Measurements from ENCODE around the gene EMC10. TPM values are rescaled to one million over a fixed set of nuclear protein-coding genes. Genes with fewer than 3 reads are reported as not detected.

EMC10 gene
- total RNA-seq, 1 experiment from 2014 or later, result 200 TPM

GRCh38 chr19:50509366-50509765, 33.1 kb downstream of the EMC10 start:
- BruUV-seq (replicated peaks), result no TSS peak
- H3K9me3 Mint-ChIP-seq (ENCODE audit: low read depth, unreplicated experiment), result no peaks in the 10 kb centered on the region
- intact Hi-C loops (cut with micrococcal nuclease; ENCODE audit: unreplicated experiment), result no loop called here
- peak overlapping the region; percentile 2 for H3K4me3 Mint-ChIP-seq (ENCODE audit: low read depth, unreplicated experiment)
- H3K4me1 Mint-ChIP-seq (ENCODE audit: low read depth, unreplicated experiment), result peaks cover 13% of the 10 kb centered on the region
- CTCF ChIA-PET, result no interaction called here
- DNase-seq, result no peak
- H3K36me3 Mint-ChIP-seq (ENCODE audit: insufficient read depth, unreplicated experiment), result peaks cover 61% of the 10 kb centered on the region
- no peak for TF ChIP-seq CTCF (IDR thresholded peaks at IDR 0.05; ENCODE audit: unreplicated experiment)
- peak overlapping the region; percentile 18 for H3K27ac Mint-ChIP-seq (ENCODE audit: unreplicated experiment)
- H3K27me3 Mint-ChIP-seq (ENCODE audit: unreplicated experiment), result peaks cover 32% of the 10 kb centered on the region

DNA sequence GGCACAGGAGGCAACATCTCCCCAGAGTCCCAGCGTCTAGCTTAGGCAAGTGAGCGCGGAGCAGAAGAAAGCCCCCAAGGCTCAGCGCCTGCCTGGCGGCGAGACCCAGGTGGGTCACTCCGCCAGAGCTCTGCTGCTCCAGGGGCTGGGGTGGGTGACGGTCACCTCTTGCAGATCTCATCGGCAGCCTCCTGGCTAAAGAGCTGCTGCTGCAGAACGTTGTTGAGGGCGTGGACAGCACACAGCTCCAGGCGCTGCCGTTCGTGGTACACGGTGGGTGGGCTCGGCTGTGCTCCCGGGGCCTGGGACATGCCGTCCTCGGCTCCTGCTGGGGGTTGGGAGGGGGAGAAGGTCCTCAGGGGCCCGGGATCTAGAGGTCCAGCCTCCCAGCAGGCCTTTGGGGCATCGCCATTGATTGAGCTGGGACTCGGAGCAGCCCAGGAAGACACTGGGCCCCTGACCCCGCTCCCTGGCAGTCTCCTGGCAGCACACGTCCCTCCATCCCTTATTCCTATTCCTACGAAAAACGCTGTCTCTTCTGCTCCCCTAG, 33.9 kb downstream of the EMC10 start:
- Mint-ChIP-seq H3K4me1 (ENCODE audit: low read depth, unreplicated experiment) (peaks cover 13% of the 10 kb centered on the region), H3K9me3 (ENCODE audit: low read depth, unreplicated experiment) (no peaks in the 10 kb centered on the region), H3K27ac (ENCODE audit: unreplicated experiment) (peak overlapping the region; percentile 92), H3K4me3 (ENCODE audit: low read depth, unreplicated experiment) (peak overlapping the region; percentile 84), H3K27me3 (ENCODE audit: unreplicated experiment) (peaks cover 41% of the 10 kb centered on the region), H3K36me3 (ENCODE audit: insufficient read depth, unreplicated experiment) (peaks cover 64% of the 10 kb centered on the region)
- intact Hi-C loops (cut with micrococcal nuclease; ENCODE audit: unreplicated experiment), result no loop called here
- DNase-seq, result no peak
- TF ChIP-seq CTCF (IDR thresholded peaks at IDR 0.05; ENCODE audit: unreplicated experiment), result no peak
- CTCF ChIA-PET, result interaction anchor here (1.3 kb wide), 1 partner anchor 141 kb away, joined by 7 read pairs; no protein-coding TSS in a partner anchor
- BruUV-seq (replicated peaks), result no TSS peak

DNA sequence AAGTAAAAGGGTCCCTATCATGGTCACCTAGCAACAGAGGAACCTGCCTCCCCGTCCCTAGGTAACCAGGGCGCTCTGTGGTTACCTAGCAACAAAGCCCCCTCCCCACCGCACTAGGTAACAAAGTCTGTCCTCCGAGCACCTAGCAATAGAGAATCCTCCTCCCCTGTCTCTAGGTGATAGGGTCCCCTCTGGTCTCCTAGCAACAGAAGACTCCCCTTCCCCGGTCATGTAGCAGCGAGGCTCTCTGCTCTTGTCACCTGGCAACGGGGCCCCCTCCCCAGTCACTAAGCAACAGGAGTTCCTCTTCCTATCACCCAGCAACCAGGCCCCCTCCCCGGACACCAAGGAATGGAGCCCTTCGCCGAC, 34.4 kb downstream of the EMC10 start:
- Mint-ChIP-seq H3K36me3 (ENCODE audit: insufficient read depth, unreplicated experiment) (peaks cover 67% of the 10 kb centered on the region), H3K27me3 (ENCODE audit: unreplicated experiment) (peaks cover 46% of the 10 kb centered on the region), H3K4me3 (ENCODE audit: low read depth, unreplicated experiment) (peak overlapping the region; percentile 84), H3K9me3 (ENCODE audit: low read depth, unreplicated experiment) (no peaks in the 10 kb centered on the region), H3K4me1 (ENCODE audit: low read depth, unreplicated experiment) (peaks cover 13% of the 10 kb centered on the region), H3K27ac (ENCODE audit: unreplicated experiment) (peak overlapping the region; percentile 92)
- intact Hi-C loops (cut with micrococcal nuclease; ENCODE audit: unreplicated experiment), result no loop called here
- no peak for DNase-seq
- no TSS peak for BruUV-seq (replicated peaks)
- CTCF ChIA-PET, result interaction anchor here (0.8 to 1.3 kb wide), 6 partner anchors 10 to 214 kb away, joined by 3 to 7 read pairs (median 4); partner anchors contain the start of gene POLD1
- no peak for TF ChIP-seq CTCF (IDR thresholded peaks at IDR 0.05; ENCODE audit: unreplicated experiment)

GRCh38 chr19:50511069-50511822, 34.9 kb downstream of the EMC10 start, which contains the start of gene JOSD2:
JOSD2 (minus strand) TSS chr19:50511191; CDS start chr19:50510431, 760 bp downstream.
- Mint-ChIP-seq H3K36me3 (ENCODE audit: insufficient read depth, unreplicated experiment) (peaks cover 71% of the 10 kb centered on the region), H3K4me1 (ENCODE audit: low read depth, unreplicated experiment) (peaks cover 13% of the 10 kb centered on the region), H3K9me3 (ENCODE audit: low read depth, unreplicated experiment) (no peaks in the 10 kb centered on the region), H3K27me3 (ENCODE audit: unreplicated experiment) (peaks cover 51% of the 10 kb centered on the region), H3K27ac (ENCODE audit: unreplicated experiment) (peak within 1 kb of the TSS; percentile 92), H3K4me3 (ENCODE audit: low read depth, unreplicated experiment) (peak within 1 kb of the TSS; percentile 84)
- no TSS peak for BruUV-seq (replicated peaks)
- CTCF ChIA-PET, result interaction anchor here (0.6 to 1.3 kb wide), 8 partner anchors 9 to 236 kb away, joined by 3 to 8 read pairs (median 4); partner anchors contain the start of gene POLD1
- peak; percentile 98 for DNase-seq
- intact Hi-C loops (cut with micrococcal nuclease; ENCODE audit: unreplicated experiment), result no loop called here
- TF ChIP-seq CTCF (IDR thresholded peaks at IDR 0.05; ENCODE audit: unreplicated experiment), result no peak
